Stimulated activated effector memory CD8-positive, alpha-beta T cell treated with anti-CD3 and anti-CD28 coated beads, Interleukin-12 subunit alpha, Interleukin-12 subunit beta, amount 100 ng/mL, for 72 hours (primary cell): ENCODE measurements around the gene INPP5A.
"Not testable (repeated sequence)": the region's sequence is repeated elsewhere in the genome, so short reads cannot be mapped to it uniquely, and the experiment has no call there.

Source experiments
- ATAC-seq: fragments of 150-1000 bp; cut with Tn5 transposase; 2 replicates; pipeline ENCODE4 v1.10.0; 2021
- DNase-seq, 2 donors: peaks; one replicate each; pipeline ENCODE4 v3.0.0; 2021 to 2022; ENCODE audit warnings: low spot score in 2 of 2
- H3K27ac Mint-ChIP-seq: one replicate; pipeline ENCODE4 v1.8.0; 2022; ENCODE audit warnings: mild to moderate bottlenecking, mixed read lengths
- H3K36me3 Mint-ChIP-seq: one replicate; pipeline ENCODE4 v1.8.0; 2022; ENCODE audit warnings: mild to moderate bottlenecking, mixed read lengths
- H3K4me1 Mint-ChIP-seq: one replicate; pipeline ENCODE4 v1.8.0; 2022; ENCODE audit warnings: mixed read lengths
- H3K4me3 Mint-ChIP-seq: one replicate; pipeline ENCODE4 v1.8.0; 2022; ENCODE audit warnings: mild to moderate bottlenecking, mixed read lengths
- H3K9me3 Mint-ChIP-seq: one replicate; pipeline ENCODE4 v1.8.0; 2022; ENCODE audit warnings: mixed read lengths

INPP5A gene

DNA sequence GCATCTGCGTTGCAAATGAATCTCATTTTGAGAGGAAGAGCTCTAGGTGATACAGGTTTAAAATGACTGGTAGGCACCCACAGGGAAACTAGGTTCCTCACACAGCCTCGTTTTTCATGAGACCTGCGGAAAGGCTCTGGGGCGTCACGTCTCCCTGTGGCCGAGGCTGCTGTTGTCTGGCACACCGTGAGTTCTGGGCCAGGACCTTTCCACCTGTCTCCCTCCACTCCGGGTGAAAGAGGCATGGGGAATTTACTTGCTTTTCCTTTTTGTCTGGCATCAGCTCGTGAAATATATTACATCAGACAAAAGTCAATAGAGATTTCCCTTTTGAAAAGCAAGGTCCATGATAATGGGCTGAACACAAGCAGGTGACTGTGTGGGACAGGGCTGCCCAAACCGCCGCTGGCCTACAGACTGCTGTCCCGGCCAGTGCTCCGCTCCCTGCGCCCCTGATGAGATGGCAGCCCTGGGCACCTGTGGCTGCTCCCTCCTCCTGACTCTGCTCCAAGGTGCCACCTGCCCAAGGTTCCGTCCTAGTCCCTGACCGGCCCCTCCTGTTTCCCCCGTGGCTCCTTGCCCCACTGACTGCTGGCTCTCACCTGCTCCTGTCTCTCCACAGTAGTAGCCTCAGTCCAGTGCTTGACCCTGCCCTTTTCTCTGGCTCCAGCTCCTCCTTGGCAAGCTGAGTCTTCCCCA, 138.8 kb downstream of the INPP5A start:
- H3K4me3 Mint-ChIP-seq: no peak overlapping the region
- no peak for ATAC-seq

DNA sequence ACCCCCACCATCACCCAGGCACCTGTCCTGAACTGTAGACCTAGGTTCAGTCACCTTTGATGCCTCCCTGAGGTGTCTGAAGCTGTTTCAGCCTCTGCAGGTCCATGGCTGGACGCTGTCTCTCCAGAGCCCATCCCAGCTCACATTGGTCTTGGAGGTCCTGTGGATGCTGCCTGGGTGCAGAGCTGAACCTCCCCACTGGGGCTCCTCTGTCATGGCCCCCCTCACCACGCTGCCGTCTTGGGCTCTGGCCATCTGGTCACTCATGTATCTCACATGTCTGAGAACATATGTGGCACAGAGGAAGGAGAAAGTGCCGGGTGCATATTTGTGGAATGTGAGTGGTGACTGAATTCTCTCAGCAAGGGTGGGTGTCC, 139.5 kb downstream of the INPP5A start:
- ATAC-seq (no peak), DNase-seq (no peak)
- Mint-ChIP-seq H3K4me1 (peaks cover 26% of the 10 kb centered on the region), H3K36me3 (no peaks in the 10 kb centered on the region), H3K27ac (no peak overlapping the region), H3K9me3 (no peaks in the 10 kb centered on the region), H3K4me3 (no peak overlapping the region)

More for the DNA sequence above, 138.8 kb downstream of the INPP5A start:
- no peak for DNase-seq
- no peaks in the 10 kb centered on the region for H3K9me3 Mint-ChIP-seq
- H3K27ac Mint-ChIP-seq: no peak overlapping the region
- H3K4me1 Mint-ChIP-seq: peaks cover 19% of the 10 kb centered on the region
- no peaks in the 10 kb centered on the region for H3K36me3 Mint-ChIP-seq

DNA sequence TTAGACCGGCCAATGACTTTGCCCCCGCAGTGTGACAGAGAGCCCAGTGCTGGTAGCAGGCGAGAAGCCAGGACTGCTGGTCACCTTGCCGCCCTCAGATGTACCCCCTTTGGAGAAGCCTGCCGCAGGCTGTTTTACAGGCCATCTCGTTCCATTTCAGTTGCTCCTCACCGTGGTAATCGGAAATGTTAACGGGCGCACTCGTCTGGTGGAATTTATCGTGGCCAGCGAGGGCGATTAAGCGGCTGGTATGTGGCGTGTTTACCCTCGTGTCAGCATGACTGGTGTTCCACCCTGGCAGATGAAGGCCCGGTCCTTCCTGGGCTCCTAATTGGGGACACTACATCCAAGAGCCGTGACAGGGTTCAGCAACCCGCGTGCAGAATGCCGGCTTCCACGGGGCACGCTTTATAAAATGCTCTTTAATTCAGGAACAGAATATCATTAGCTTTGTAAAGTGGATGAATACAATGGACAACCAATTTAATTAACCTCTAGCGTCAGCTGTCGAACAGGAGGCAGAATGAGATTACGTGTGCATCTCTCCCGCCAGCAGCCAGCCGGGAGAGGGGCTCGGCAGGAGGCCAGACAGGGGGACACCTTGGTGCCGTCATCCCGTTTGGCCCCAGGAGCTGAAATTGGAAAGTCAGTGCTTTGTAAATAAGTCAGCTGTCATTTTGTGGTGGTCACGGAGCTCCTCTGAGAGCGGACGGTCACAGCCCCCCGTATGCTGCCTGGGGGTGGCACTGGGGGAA, 140.1 kb downstream of the INPP5A start:
- Mint-ChIP-seq H3K27ac (no peak overlapping the region), H3K36me3 (no peaks in the 10 kb centered on the region), H3K4me3 (no peak overlapping the region), H3K9me3 (no peaks in the 10 kb centered on the region), H3K4me1 (peaks cover 30% of the 10 kb centered on the region)
- ATAC-seq (no peak), DNase-seq (no peak)

DNA sequence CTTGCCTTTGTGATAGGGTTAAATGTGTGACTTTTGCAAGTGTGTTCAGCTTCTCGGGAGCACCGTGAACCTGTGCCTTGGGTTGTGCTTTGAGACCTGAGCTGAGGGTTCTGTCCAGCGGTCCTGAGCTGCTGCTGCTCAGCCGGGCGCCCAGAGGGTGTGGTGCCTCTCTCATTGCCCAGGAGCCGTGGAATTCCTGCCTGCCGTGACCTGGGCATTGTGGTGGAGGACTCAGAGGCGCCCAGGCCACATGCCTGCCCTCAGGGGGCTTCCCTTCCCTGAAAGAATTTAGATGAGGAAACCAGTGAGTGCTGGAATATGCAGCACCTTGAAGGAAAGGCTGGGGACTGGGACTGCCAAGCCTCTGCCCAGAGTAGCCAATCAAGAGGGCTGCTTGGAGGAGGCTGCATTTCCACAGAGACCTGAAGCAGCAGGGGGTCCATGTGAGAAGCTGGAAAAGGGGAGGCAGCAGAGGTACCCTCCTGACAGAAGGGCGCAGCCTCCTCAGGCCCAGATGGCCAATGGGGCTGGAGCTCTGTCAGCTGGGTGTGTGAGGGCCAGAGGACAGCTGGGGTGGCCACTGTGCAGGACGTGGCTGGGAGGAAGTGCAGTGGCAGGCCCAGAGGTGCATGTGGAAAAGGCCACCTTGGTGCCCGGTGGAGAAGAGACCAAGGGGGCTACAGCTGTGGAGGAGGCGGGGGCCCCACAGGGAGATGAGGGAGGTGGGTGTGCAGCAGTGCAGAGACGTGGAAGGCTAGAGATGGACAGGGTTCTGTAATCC, 141.0 kb downstream of the INPP5A start:
- DNase-seq (no peak), ATAC-seq (no peak)
- Mint-ChIP-seq H3K36me3 (no peaks in the 10 kb centered on the region), H3K9me3 (no peaks in the 10 kb centered on the region), H3K4me3 (no peak overlapping the region), H3K4me1 (peaks cover 30% of the 10 kb centered on the region), H3K27ac (no peak overlapping the region)

DNA sequence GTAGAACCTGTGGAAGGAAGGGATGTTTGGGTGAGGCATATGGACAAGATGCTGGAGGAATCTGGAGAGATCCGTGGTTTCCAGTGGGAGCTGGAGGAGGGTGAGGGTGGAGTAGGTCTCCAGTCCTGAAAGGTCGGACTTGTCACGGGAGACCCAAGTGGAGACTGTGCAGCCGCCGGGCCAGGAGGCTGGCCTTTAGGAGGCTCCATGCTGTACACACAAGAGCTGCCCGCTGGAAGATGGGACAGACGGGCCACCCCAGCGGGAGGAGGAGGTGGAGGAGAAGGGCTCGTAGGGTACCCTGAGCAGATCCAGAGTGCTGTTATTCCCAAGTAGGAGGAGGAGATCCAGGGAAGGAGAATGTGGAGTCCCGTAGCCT, 141.6 kb downstream of the INPP5A start:
- ATAC-seq: no peak
- no peak overlapping the region for H3K4me3 Mint-ChIP-seq
- peaks cover 34% of the 10 kb centered on the region for H3K4me1 Mint-ChIP-seq

DNA sequence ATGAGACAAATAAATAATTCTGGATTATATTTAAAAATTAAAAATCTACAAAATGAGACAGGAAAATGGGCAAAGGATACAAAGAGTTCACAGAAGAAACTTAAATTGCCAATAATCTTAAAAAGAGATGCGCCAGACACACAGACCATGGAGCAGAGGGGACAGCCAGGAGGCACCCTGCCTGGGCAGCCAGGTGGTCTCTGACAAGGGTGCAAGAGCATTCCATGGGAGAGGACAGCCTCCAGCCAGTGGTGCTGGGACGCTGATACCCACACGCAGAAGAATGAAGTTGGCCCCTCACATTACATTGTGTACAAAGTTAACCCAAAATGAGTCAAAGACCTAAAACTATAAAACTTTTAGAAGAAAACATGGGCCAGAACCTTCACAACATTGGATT, 142.1 kb downstream of the INPP5A start:
- H3K9me3 Mint-ChIP-seq: no peaks in the 10 kb centered on the region
- no peaks in the 10 kb centered on the region for H3K36me3 Mint-ChIP-seq

More for the DNA sequence above, 141.6 kb downstream of the INPP5A start:
- DNase-seq: no peak
- Mint-ChIP-seq H3K27ac (no peak overlapping the region), H3K36me3 (no peaks in the 10 kb centered on the region), H3K9me3 (no peaks in the 10 kb centered on the region)

DNA sequence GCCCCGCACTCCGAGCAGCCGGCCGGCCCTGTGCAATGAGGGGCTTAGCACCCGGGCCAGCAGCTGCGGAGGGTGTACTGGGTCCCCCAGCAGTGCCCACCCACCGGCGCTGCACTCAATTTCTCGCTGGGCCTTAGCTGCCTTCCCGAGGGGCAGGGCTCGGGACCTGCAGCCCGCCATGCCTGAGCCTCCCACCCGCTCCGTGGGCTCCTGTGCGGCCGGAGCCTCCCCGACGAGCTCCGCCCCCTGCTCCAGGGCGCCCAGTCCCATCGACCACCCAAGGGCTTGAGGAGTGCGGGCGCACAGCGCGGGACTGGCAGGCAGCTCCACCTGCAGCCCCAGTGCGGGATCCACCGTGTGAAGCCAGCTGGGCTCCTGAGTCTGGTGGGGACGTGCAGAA, 143.2 kb downstream of the INPP5A start:
- H3K4me3 Mint-ChIP-seq, H3K27ac Mint-ChIP-seq, H3K36me3 Mint-ChIP-seq, DNase-seq, ATAC-seq, H3K9me3 Mint-ChIP-seq: not testable (repeated sequence)
- peaks cover 40% of the 10 kb centered on the region for H3K4me1 Mint-ChIP-seq

More for the DNA sequence above, 142.1 kb downstream of the INPP5A start:
- ATAC-seq (no peak), DNase-seq (no peak)
- no peak overlapping the region for H3K4me3 Mint-ChIP-seq
- H3K27ac Mint-ChIP-seq: no peak overlapping the region
- peaks cover 38% of the 10 kb centered on the region for H3K4me1 Mint-ChIP-seq

DNA sequence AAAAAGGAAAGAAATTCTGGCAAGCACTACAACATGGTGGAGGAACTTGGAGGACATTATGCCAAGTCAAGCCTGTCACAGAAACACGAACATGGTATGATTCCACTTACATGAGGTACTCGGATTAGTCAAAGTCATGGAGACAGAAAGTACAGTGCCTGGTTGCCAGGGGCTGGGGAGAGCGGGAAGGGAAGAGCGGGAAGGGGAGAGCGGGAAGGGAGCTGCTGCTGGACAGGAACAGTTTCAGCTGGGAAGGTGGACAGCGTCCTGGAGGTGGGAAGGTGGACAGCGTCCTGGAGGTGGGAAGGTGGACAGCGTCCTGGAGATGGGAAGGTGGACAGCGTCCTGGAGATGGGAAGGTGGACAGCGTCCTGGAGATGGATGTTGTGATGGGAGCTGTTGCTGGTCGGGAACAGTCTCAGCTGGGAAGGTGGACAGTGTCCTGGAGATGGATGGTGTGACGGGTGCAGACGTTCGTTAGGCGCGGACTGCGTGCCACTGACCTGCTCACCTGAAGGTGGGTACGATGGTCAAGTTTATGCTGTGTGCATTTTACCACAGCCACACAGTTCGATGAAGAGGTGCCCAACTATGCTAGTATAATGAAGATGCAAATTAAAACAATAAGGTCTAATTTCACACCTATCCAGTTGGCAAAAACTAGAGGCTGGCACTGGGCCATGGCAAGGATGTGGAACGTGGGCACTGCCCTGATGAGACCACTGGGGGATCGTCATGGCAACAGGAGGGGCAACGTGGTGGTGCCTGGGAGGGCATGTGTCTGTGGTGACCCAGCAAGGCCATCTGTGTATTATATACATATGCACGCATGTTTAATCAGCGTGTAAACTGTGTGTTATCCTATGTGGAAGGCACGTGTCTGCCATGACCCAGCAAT, 144.5 kb downstream of the INPP5A start:
- DNase-seq (no peak), ATAC-seq (no peak)
- Mint-ChIP-seq H3K27ac (no peak overlapping the region), H3K4me1 (peaks cover 40% of the 10 kb centered on the region), H3K4me3 (no peak overlapping the region), H3K9me3 (no peaks in the 10 kb centered on the region), H3K36me3 (no peaks in the 10 kb centered on the region)

DNA sequence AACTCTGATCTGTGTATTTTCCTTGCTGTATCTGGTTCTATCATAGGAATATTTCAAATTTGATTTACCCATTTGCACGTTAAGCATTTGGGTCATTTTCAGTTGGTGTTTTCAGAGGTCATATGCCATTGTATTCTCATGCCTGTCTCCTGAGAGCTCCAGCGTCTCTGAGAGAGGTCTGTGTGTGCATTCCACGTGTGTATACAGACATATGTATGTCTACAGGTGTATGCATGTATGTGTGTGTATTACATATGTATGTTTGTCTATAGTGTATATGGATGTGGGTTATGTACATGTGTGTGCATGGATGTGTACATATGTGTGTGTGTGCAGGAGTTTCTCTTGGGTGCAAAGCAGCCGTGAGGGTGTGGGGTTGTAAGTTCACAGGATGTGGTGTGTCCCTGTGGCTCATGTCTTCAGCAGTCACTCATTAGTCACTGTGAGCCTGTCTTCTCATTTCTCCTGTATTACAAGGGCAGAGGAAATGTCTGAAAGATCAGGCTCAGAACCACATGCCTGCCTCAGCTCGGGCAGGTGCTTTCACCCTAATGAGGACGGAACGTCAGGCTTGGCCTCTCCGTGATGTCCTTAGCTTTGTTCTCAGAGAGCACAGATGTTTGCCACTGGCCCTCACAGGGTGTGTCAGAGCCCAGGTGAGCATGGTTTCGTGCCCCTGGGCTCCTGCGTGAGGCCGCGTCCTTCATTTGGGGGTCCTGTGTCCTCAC, 146.7 kb downstream of the INPP5A start:
- ATAC-seq (peak; percentile 99), DNase-seq (peak; percentile 14 to 51)
- H3K36me3 Mint-ChIP-seq: no peaks in the 10 kb centered on the region
- peak overlapping the region; percentile 60 for H3K27ac Mint-ChIP-seq
- peaks cover 38% of the 10 kb centered on the region for H3K4me1 Mint-ChIP-seq
- H3K4me3 Mint-ChIP-seq: no peak overlapping the region
- H3K9me3 Mint-ChIP-seq: no peaks in the 10 kb centered on the region

DNA sequence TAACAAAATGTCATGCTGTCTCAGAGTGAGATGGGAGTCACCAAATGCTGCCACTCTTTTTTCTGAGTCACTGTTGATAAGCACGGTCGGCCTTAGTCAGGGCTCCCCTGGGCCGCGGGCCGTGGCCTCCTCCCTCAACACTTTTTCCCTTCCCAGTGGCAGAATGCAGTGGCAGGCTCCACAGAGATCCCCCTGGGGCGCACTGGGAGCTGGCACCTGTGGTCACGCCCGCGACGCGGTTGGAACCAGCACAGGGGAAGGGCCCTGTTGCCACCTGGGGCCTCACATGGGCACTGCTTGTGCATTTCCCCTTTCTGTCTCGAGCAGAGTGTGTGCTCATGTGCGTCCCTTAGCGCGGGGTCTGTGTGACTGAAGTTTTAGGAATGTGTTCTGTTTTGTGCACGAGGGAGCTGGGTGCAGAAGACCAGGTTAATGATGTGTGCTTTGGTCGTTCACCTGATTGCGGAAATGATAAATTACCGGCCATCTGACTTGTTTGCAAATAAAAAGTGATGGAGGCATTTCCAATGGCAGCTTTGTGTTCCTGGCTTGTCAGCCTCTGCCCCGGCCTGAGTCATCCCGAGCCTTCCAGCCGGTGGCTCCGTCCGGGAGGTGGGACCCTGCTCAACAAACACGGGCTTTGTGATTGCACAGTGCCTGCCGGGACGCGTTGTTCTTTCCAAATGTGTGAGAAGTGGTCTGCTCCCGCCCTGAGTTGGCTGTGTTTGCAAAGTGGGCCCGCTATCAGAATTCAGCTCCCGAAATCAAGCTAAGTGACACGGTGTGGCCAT, 147.7 kb downstream of the INPP5A start:
- Mint-ChIP-seq H3K4me1 (peaks cover 31% of the 10 kb centered on the region), H3K27ac (peak overlapping the region; percentile 60), H3K9me3 (no peaks in the 10 kb centered on the region), H3K36me3 (no peaks in the 10 kb centered on the region), H3K4me3 (no peak overlapping the region)
- ATAC-seq (peak; percentile 43), DNase-seq (no peak)

DNA sequence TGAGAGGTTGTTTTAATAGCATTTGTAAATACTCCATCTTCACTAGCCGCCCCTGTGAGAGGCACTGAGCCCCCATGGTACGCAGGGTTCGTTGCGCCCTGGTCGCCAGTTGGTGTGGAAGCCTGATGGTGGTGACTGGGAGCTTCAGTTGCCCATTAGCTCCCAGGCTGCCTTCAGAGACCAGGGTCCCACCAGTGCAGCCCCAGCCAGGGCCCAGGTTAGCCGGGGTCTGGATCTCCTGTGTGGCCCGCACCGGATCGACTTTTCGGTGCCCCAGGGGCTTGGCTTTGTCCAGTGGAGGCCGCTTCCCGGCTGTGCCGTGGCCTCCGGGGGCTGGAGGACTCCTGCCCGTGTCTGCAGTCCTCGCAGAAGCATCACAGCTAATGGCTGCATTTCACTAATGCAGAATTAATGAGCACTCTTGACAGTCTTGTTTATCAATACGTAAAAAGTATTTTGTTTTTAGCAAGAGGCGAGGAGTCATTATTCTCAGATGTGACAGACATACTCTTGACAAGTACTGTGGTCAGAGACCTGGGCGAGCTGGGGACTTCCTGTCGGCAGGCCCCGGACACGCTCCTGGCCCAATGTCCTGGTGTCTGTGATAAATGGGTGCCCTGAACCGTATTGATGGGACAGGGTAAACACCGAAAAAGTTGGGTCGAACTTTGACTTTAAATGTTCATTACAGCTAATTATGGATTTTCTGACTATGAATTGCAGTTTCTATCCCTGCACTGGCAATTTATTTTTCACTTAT, 148.5 kb downstream of the INPP5A start:
- Mint-ChIP-seq H3K4me3 (no peak overlapping the region), H3K36me3 (no peaks in the 10 kb centered on the region), H3K27ac (no peak overlapping the region), H3K9me3 (no peaks in the 10 kb centered on the region), H3K4me1 (peaks cover 31% of the 10 kb centered on the region)
- ATAC-seq: no peak
- no peak for DNase-seq

DNA sequence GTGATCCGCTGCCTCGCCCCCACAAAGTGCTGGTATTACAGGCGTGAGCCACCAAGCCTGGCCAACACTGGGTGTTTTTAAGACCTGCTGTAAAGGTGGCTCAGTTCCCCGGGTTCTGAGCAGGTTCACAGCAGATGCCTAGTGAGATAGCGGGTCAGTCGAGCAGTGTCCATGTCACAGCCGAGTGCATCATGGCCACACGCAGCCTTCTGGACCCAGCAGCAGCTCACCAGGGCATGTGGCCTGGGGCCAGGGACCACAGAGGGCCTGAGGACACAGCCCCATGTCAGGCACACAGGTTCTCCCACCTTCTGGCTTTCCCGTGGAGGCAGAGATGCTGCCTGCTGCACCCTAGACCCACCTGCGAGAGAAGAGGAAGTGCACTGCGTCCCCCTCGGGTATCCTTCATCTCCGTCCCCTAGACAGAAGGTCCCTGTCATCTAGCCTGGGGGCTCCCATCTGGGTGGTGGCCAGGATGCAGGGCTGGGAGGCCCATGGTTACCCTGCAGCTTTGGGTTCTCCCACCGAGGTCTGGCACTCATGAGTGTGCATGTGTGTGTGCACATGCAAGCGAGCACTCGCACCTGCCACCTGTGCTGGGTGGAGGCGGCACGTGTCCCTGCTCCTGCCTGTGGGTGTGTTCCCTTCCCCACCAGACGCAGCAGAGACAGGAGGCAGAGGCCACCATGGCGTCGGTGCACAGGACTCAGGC, 149.8 kb downstream of the INPP5A start:
- H3K27ac Mint-ChIP-seq: no peak overlapping the region
- H3K4me1 Mint-ChIP-seq: peaks cover 18% of the 10 kb centered on the region
- DNase-seq: no peak
- H3K4me3 Mint-ChIP-seq: no peak overlapping the region
- ATAC-seq: no peak
- peaks cover 5% of the 10 kb centered on the region for H3K9me3 Mint-ChIP-seq
- no peaks in the 10 kb centered on the region for H3K36me3 Mint-ChIP-seq
